Right ventricle myocardium inferior (tissue), 1 donor: Measurements from ENCODE around the gene PCSK5. TPM values are rescaled to one million over a fixed set of nuclear protein-coding genes. Genes with fewer than 3 reads are reported as not detected.

ENCODE experiments used
- ATAC-seq: fragments of 200-7000 bp; cut with Tn5 transposase; one replicate; pipeline ENCODE4 v1.9.1; 2020; ENCODE audit warnings: mild to moderate bottlenecking, moderate library complexity
- DNase-seq: peaks from one replicate; pipeline ENCODE4 v3.0.0; 2021; ENCODE audit errors: missing footprints
- intact Hi-C: fragments of 100-400 bp; cut with DNase I; formaldehyde crosslinking; loops from one replicate; pipeline ENCODE4 v1.11.0; 2022
- total RNA-seq: library from RNA; stranded (reverse); fragmentation: NEBNext Ultra II Directional; extraction: Animal tissue kit (Norgen Biotek cat#: 25700); gene quantifications from one replicate; pipeline ENCODE4 v1.2.1, GENCODE V29; 2021
- donor health status: DM: no; HTN: yes; CAD: no; lungs with severe emphysema.

Gene PCSK5
- total RNA-seq, 1 donor from 2014 or later = 4.5 TPM

GRCh38 chr9:76150013-76150412, 259.5 kb downstream of the PCSK5 start:
- DNase-seq (no peak), ATAC-seq (peak; percentile 57)
- intact Hi-C loops = no loop called here

- DNase-seq (no peak), ATAC-seq (no peak)
- intact Hi-C loops = no loop called here
These were observed 260.8 kb downstream of the PCSK5 start for GRCh38 chr9:76151267-76151666.

- no peak for ATAC-seq
These were observed 262.9 kb downstream of the PCSK5 start for GRCh38 chr9:76153339-76153738.

GRCh38 chr9:76153902-76154629, 263.6 kb downstream of the PCSK5 start:
- intact Hi-C loops = no loop called here
- no peak for ATAC-seq

More at GRCh38 chr9:76153339-76153738, 262.9 kb downstream of the PCSK5 start:
- intact Hi-C loops = no loop called here
- no peak for DNase-seq

GRCh38 chr9:76155361-76155760, 264.9 kb downstream of the PCSK5 start:
- no peak for DNase-seq
- ATAC-seq = no peak
- intact Hi-C loops = no loop called here

More at GRCh38 chr9:76153902-76154629, 263.6 kb downstream of the PCSK5 start:
- no peak for DNase-seq

GRCh38 chr9:76158713-76159112, 268.2 kb downstream of the PCSK5 start:
- no peak for ATAC-seq
- intact Hi-C loops = no loop called here

GRCh38 chr9:76159293-76159926, 268.9 kb downstream of the PCSK5 start:
- ATAC-seq (no peak), DNase-seq (no peak)
- intact Hi-C loops = no loop called here

More at GRCh38 chr9:76158713-76159112, 268.2 kb downstream of the PCSK5 start:
- no peak for DNase-seq

GRCh38 chr9:76161106-76161505, 270.6 kb downstream of the PCSK5 start:
- ATAC-seq (no peak), DNase-seq (no peak)
- intact Hi-C loops = loop anchor here (10.0 kb wide), 1 partner anchor 266 kb away; the partner anchor contains the start of gene PCSK5

GRCh38 chr9:76161541-76161940, 271.1 kb downstream of the PCSK5 start:
- ATAC-seq (peak; percentile 81), DNase-seq (no peak)
- intact Hi-C loops = loop anchor here (10.0 kb wide), 1 partner anchor 267 kb away; the partner anchor contains the start of gene PCSK5

GRCh38 chr9:76162086-76162730, 271.7 kb downstream of the PCSK5 start:
- DNase-seq (no peak), ATAC-seq (peak; percentile 39)
- intact Hi-C loops = loop anchor here (10.0 kb wide), 1 partner anchor 267 kb away; the partner anchor contains the start of gene PCSK5

GRCh38 chr9:76162751-76163500, 272.5 kb downstream of the PCSK5 start:
- ATAC-seq = peak; percentile 23
- no peak for DNase-seq
- intact Hi-C loops = loop anchor here (10.0 kb wide), 1 partner anchor 268 kb away; the partner anchor contains the start of gene PCSK5

- intact Hi-C loops = loop anchor here (10.0 kb wide), 1 partner anchor 272 kb away; the partner anchor contains the start of gene PCSK5
- no peak for ATAC-seq
These were observed 276.1 kb downstream of the PCSK5 start for GRCh38 chr9:76166526-76166925.

GRCh38 chr9:76176171-76176570, 285.7 kb downstream of the PCSK5 start:
- intact Hi-C loops = no loop called here
- ATAC-seq (no peak), DNase-seq (no peak)

More at GRCh38 chr9:76166526-76166925, 276.1 kb downstream of the PCSK5 start:
- no peak for DNase-seq

- DNase-seq (no peak), ATAC-seq (no peak)
- intact Hi-C loops = no loop called here
These were observed 287.5 kb downstream of the PCSK5 start for GRCh38 chr9:76177931-76178330.

- DNase-seq (no peak), ATAC-seq (no peak)
- intact Hi-C loops = no loop called here
These were observed 290.1 kb downstream of the PCSK5 start for GRCh38 chr9:76180541-76180940.

- ATAC-seq = no peak
- intact Hi-C loops = no loop called here
These were observed 290.7 kb downstream of the PCSK5 start for GRCh38 chr9:76181020-76181641.

GRCh38 chr9:76181781-76182180, 291.3 kb downstream of the PCSK5 start:
- intact Hi-C loops = no loop called here
- DNase-seq (no peak), ATAC-seq (no peak)

More at GRCh38 chr9:76181020-76181641, 290.7 kb downstream of the PCSK5 start:
- DNase-seq = no peak

GRCh38 chr9:76185432-76185831, 295.0 kb downstream of the PCSK5 start:
- DNase-seq = no peak
- ATAC-seq = no peak
- intact Hi-C loops = no loop called here
